Type B pancreatic cell (in vitro differentiated cells): ENCODE data around the gene GAPDH. TPM values are rescaled to one million over a fixed set of nuclear protein-coding genes. Genes with fewer than 3 reads are reported as not detected.
"Not testable (repeated sequence)": the region's sequence is repeated elsewhere in the genome, so short reads cannot be mapped to it uniquely, and the experiment has no call there.

Experiments used
- DNase-seq: peaks from one replicate; pipeline ENCODE4 v3.0.0; 2021; ENCODE audit warnings: mixed read lengths; ENCODE audit not compliant: unreplicated experiment; ENCODE audit errors: extremely low spot score
- H3K27ac Mint-ChIP-seq: 2 replicates; pipeline ENCODE4 v1.8.0; 2021; ENCODE audit warnings: mild to moderate bottlenecking, mixed read lengths
- H3K27me3 Mint-ChIP-seq: 2 replicates; pipeline ENCODE4 v1.8.0; 2021; ENCODE audit warnings: mixed read lengths
- H3K36me3 Mint-ChIP-seq: 2 replicates; pipeline ENCODE4 v1.8.0; 2021; ENCODE audit warnings: mixed read lengths
- H3K4me1 Mint-ChIP-seq: one replicate; pipeline ENCODE4 v1.8.0; 2021; ENCODE audit warnings: mixed read lengths; ENCODE audit not compliant: unreplicated experiment
- H3K4me3 Mint-ChIP-seq: 2 replicates; pipeline ENCODE4 v1.8.0; 2021; ENCODE audit warnings: mild to moderate bottlenecking, mixed read lengths
- H3K9me3 Mint-ChIP-seq: 2 replicates; pipeline ENCODE4 v1.8.0; 2021; ENCODE audit warnings: mixed read lengths
- CTCF ChIP-seq: fragments of 200-600 bp; sonication (generic); conservative IDR thresholded peaks from 2 replicates; pipeline ENCODE4 v1.5.0; 2021; ENCODE audit warnings: antibody characterized with exemption, mild to moderate bottlenecking
- total RNA-seq: library from RNA; stranded (reverse); gene quantifications from 2 replicates; pipeline ENCODE4 v1.2.1, GENCODE V29; 2021; ENCODE audit warnings: low replicate concordance

The GAPDH gene
- total RNA-seq, 1 donor from 2014 or later, result 2,317 TPM

DNA sequence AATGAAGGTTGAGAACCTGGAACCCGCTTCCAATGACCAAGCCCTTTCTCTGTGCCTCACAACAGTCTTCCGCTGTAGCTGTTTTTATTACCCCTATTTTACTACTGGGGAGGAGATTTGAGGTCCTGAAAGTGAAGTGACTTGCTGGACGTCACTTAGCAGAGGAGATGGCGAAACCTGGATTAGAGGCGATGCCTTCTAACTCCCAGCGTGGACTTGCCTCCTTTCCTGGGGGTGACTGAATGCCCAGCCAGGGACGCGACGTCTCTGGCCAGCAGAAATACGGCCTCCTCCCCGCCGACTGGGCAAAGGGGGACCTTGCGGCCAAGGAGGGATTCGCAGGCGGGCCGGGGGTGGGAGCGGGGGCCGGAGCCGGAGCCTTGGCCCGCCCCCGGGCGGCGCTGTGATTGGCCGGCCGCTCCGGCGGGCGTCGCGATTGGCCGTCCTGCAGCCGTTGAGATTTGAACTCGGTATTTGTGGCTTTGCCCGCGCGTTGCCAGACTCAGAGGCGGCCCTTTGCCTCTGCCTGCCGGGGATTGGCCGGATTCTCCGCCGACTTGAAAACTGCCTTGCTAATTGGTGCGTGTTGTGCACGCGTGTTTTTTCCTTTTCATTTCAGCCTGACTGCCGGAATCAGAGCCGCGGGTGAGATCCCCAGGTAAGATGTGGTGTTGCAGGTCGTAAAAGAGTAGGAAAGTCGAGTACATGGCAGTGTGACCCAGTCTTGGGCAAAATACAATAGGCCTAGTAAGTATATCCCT, 40.6 kb upstream of the GAPDH start, which contains the start of gene NCAPD2:
Gene NCAPD2 (plus strand): TSS at position 606 of the 761 bp plus-strand sequence. CDS start 997 bp downstream, outside the sequence.
- peak; percentile 95 for DNase-seq
- peak; percentile 71 for TF ChIP-seq CTCF
- H3K9me3 Mint-ChIP-seq, result no peaks in the 10 kb centered on the region
- no peaks in the 10 kb centered on the region for H3K27me3 Mint-ChIP-seq
- peaks cover 7% of the 10 kb centered on the region for H3K4me1 Mint-ChIP-seq
- H3K36me3 Mint-ChIP-seq, result peaks cover 35% of the 10 kb centered on the region
- peak within 1 kb of the TSS; percentile 98 for H3K4me3 Mint-ChIP-seq
- peak within 1 kb of the TSS; percentile 100 for H3K27ac Mint-ChIP-seq

GRCh38 chr12:6494258-6494743, 40.0 kb upstream of the GAPDH start:
- H3K4me1 Mint-ChIP-seq, result peaks cover 7% of the 10 kb centered on the region
- peak overlapping the region; percentile 98 for H3K4me3 Mint-ChIP-seq
- no peaks in the 10 kb centered on the region for H3K27me3 Mint-ChIP-seq
- peaks cover 35% of the 10 kb centered on the region for H3K36me3 Mint-ChIP-seq
- no peak for DNase-seq
- TF ChIP-seq CTCF, result no peak
- peak overlapping the region; percentile 100 for H3K27ac Mint-ChIP-seq
- no peaks in the 10 kb centered on the region for H3K9me3 Mint-ChIP-seq

- TF ChIP-seq CTCF, result no peak
- no peaks in the 10 kb centered on the region for H3K27me3 Mint-ChIP-seq
- H3K9me3 Mint-ChIP-seq, result no peaks in the 10 kb centered on the region
- peaks cover 35% of the 10 kb centered on the region for H3K36me3 Mint-ChIP-seq
- DNase-seq, result no peak
- H3K4me1 Mint-ChIP-seq, result peaks cover 7% of the 10 kb centered on the region
- H3K4me3 Mint-ChIP-seq, result peak overlapping the region; percentile 98
- H3K27ac Mint-ChIP-seq, result no peak overlapping the region
Observed at GRCh38 chr12:6494968-6495367, 39.3 kb upstream of the GAPDH start.

- Mint-ChIP-seq H3K36me3 (peaks cover 27% of the 10 kb centered on the region), H3K4me3 (peak overlapping the region; percentile 46)
- not testable (repeated sequence) for H3K27ac Mint-ChIP-seq, H3K4me1 Mint-ChIP-seq, H3K27me3 Mint-ChIP-seq, H3K9me3 Mint-ChIP-seq, DNase-seq
Observed at GRCh38 chr12:6497291-6497690, 37.0 kb upstream of the GAPDH start.

DNA sequence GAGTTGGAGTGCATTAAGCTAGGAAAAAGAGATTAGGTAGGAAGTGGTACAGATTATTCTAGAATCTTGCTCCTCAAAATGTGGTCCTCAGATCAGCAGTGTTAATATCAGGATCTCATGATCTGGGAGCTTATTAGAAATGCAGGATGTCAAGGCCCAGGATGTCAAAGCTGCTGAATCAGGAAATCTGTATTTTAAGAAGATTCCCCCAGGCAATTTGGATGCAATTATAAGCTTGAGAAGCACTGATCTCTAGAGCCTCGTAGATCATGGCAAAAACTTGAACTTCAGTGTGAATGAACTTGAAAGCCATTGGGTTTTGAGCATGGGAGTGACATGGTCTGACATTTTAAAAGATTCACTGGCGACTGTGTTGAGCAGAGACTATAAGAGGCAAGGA, 33.9 kb upstream of the GAPDH start:
- Mint-ChIP-seq H3K9me3 (no peaks in the 10 kb centered on the region), H3K27ac (no peak overlapping the region), H3K27me3 (no peaks in the 10 kb centered on the region), H3K4me1 (peaks cover under 1% of the 10 kb centered on the region), H3K36me3 (peaks cover 19% of the 10 kb centered on the region), H3K4me3 (no peak overlapping the region)
- DNase-seq, result no peak
- no peak for TF ChIP-seq CTCF
